Measurements from ENCODE around the gene CLEC17A. TPM values are rescaled to one million over a fixed set of nuclear protein-coding genes. Genes with fewer than 3 reads are reported as not detected.
"Not testable (repeated sequence)": the region's sequence is repeated elsewhere in the genome, so short reads cannot be mapped to it uniquely, and the experiment has no call there.

Gene CLEC17A
- total RNA-seq, 8 experiments from 2014 or later: 0.05 TPM; not detected in 7

GRCh38 chr19:14611051-14611450 is 28.2 kb downstream of the CLEC17A start:
- WGBS, 10 experiments: 33 to 100% (median 49%) methylated on average over 1 to 4 of the region's 4 CpGs
- Histone ChIP-seq H3K27ac (no peak overlapping the region), H3K4me1 (replicated peaks in 1 of 2) (no peaks in the 10 kb centered on the region), H3K4me3 (no peak overlapping the region)
- ATAC-seq (replicated peaks in 6 of 8): no peak
- in situ Hi-C loops (cut with MboI; ENCODE audit: low pct_unique_long_range_greater_than_20kb in 2 of 9, low sequenced_read_pairs in 9 of 9, unreplicated experiment in 9 of 9): no loop called here

GRCh38 chr19:14612242-14612641 is 29.4 kb downstream of the CLEC17A start:
- H3K27ac ChIP-seq; H3K4me1 ChIP-seq (replicated peaks in 1 of 2); ATAC-seq (replicated peaks in 6 of 8); H3K4me3 ChIP-seq; in situ Hi-C loops (cut with MboI; ENCODE audit: low pct_unique_long_range_greater_than_20kb in 2 of 9, low sequenced_read_pairs in 9 of 9, unreplicated experiment in 9 of 9): not testable (repeated sequence)
- WGBS, 10 experiments: 0 to 70% (median 44%) methylated on average over 1 to 4 of the region's 5 CpGs; no CpG with 5 or more reads in 2 of the 10 experiments

GRCh38 chr19:14612657-14613056 is 29.8 kb downstream of the CLEC17A start:
- in situ Hi-C loops (cut with MboI; ENCODE audit: low pct_unique_long_range_greater_than_20kb in 2 of 9, low sequenced_read_pairs in 9 of 9, unreplicated experiment in 9 of 9): no loop called here
- Histone ChIP-seq H3K27ac (no peak overlapping the region), H3K4me3 (no peak overlapping the region), H3K4me1 (replicated peaks in 1 of 2) (no peaks in the 10 kb centered on the region)
- no peak for ATAC-seq (replicated peaks in 6 of 8)
- 0 to 87% (median 57%) methylated on average over 1 to 3 of the region's 4 CpGs; no CpG with 5 or more reads in 4 of the 10 experiments for WGBS, 10 experiments

- in situ Hi-C loops (cut with MboI; ENCODE audit: low pct_unique_long_range_greater_than_20kb in 2 of 9, low sequenced_read_pairs in 9 of 9, unreplicated experiment in 9 of 9); H3K4me3 ChIP-seq; ATAC-seq (replicated peaks in 6 of 8); H3K27ac ChIP-seq; H3K4me1 ChIP-seq (replicated peaks in 1 of 2): not testable (repeated sequence)
- WGBS, 10 experiments: 0 to 87% (median 64%) methylated on average over 1 to 12 of the region's 14 CpGs; no CpG with 5 or more reads in 1 of the 10 experiments
These were observed 30.7 kb downstream of the CLEC17A start for GRCh38 chr19:14613399-14614098.

- Histone ChIP-seq H3K27ac (no peak overlapping the region), H3K4me1 (replicated peaks in 1 of 2) (no peaks in the 10 kb centered on the region), H3K4me3 (no peak overlapping the region)
- WGBS, 10 experiments: 14 to 60% (median 55%) methylated on average over 1 to 4 of the region's 4 CpGs; no CpG with 5 or more reads in 6 of the 10 experiments
- in situ Hi-C loops (cut with MboI; ENCODE audit: low pct_unique_long_range_greater_than_20kb in 2 of 9, low sequenced_read_pairs in 9 of 9, unreplicated experiment in 9 of 9): no loop called here
- no peak for ATAC-seq (replicated peaks in 6 of 8)
These were observed 31.2 kb downstream of the CLEC17A start for GRCh38 chr19:14614099-14614412.

GRCh38 chr19:14615623-14616022 is 32.7 kb downstream of the CLEC17A start:
- in situ Hi-C loops (cut with MboI; ENCODE audit: low pct_unique_long_range_greater_than_20kb in 2 of 9, low sequenced_read_pairs in 9 of 9, unreplicated experiment in 9 of 9): no loop called here
- no peak for ATAC-seq (replicated peaks in 6 of 8)
- WGBS, 10 experiments: 0 to 100% (median 91%) methylated on average over 1 to 6 of the region's 8 CpGs; no CpG with 5 or more reads in 2 of the 10 experiments
- Histone ChIP-seq H3K27ac (no peak overlapping the region), H3K4me1 (replicated peaks in 1 of 2) (no peaks in the 10 kb centered on the region), H3K4me3 (no peak overlapping the region)

GRCh38 chr19:14616407-14616806 is 33.5 kb downstream of the CLEC17A start:
- H3K4me3 ChIP-seq: no peak overlapping the region
- in situ Hi-C loops (cut with MboI; ENCODE audit: low pct_unique_long_range_greater_than_20kb in 2 of 9, low sequenced_read_pairs in 9 of 9, unreplicated experiment in 9 of 9): no loop called here
- H3K27ac ChIP-seq: no peak overlapping the region
- no peaks in the 10 kb centered on the region for H3K4me1 ChIP-seq (replicated peaks in 1 of 2)
- 35 to 100% (median 77%) methylated on average over 1 to 3 of the region's 3 CpGs; no CpG with 5 or more reads in 2 of the 10 experiments for WGBS, 10 experiments
- no peak for ATAC-seq (replicated peaks in 6 of 8)

GRCh38 chr19:14619404-14619803 is 36.5 kb downstream of the CLEC17A start:
- in situ Hi-C loops (cut with MboI; ENCODE audit: low pct_unique_long_range_greater_than_20kb in 2 of 9, low sequenced_read_pairs in 9 of 9, unreplicated experiment in 9 of 9): no loop called here
- ATAC-seq (replicated peaks in 6 of 8): no peak
- H3K4me3 ChIP-seq: no peak overlapping the region
- H3K27ac ChIP-seq: no peak overlapping the region
- H3K4me1 ChIP-seq (replicated peaks in 1 of 2): no peaks in the 10 kb centered on the region

GRCh38 chr19:14624491-14624890 is 41.6 kb downstream of the CLEC17A start:
- H3K27ac ChIP-seq; H3K4me3 ChIP-seq; ATAC-seq (replicated peaks in 6 of 8); in situ Hi-C loops (cut with MboI; ENCODE audit: low pct_unique_long_range_greater_than_20kb in 2 of 9, low sequenced_read_pairs in 9 of 9, unreplicated experiment in 9 of 9); H3K4me1 ChIP-seq (replicated peaks in 1 of 2): not testable (repeated sequence)
- WGBS, 10 experiments: 0 to 83% (median 30%) methylated on average over 1 to 6 of the region's 6 CpGs; no CpG with 5 or more reads in 2 of the 10 experiments

GRCh38 chr19:14629557-14629956 is 46.7 kb downstream of the CLEC17A start:
- no peak overlapping the region for H3K4me3 ChIP-seq
- in situ Hi-C loops (cut with MboI; ENCODE audit: low pct_unique_long_range_greater_than_20kb in 2 of 9, low sequenced_read_pairs in 9 of 9, unreplicated experiment in 9 of 9): no loop called here
- no peak overlapping the region for H3K27ac ChIP-seq
- no peak for ATAC-seq (replicated peaks in 6 of 8)
- no peaks in the 10 kb centered on the region for H3K4me1 ChIP-seq (replicated peaks in 1 of 2)
- WGBS, 10 experiments: 29 to 83% (median 56%) methylated on average over 1 of the region's 1 CpG; no CpG with 5 or more reads in 1 of the 10 experiments

- Histone ChIP-seq H3K4me1 (replicated peaks in 1 of 2) (no peaks in the 10 kb centered on the region), H3K27ac (no peak overlapping the region), H3K4me3 (no peak overlapping the region)
- peak in 1 of 8 experiments; percentile 45 for ATAC-seq (replicated peaks in 6 of 8)
- 0 to 14% (median 0%) methylated on average over 1 of the region's 1 CpG; no CpG with 5 or more reads in 3 of the 10 experiments for WGBS, 10 experiments
- in situ Hi-C loops (cut with MboI; ENCODE audit: low pct_unique_long_range_greater_than_20kb in 2 of 9, low sequenced_read_pairs in 9 of 9, unreplicated experiment in 9 of 9): no loop called here
These were observed 49.4 kb downstream of the CLEC17A start for GRCh38 chr19:14632286-14632685.

- no peak for ATAC-seq (replicated peaks in 6 of 8)
- in situ Hi-C loops (cut with MboI; ENCODE audit: low pct_unique_long_range_greater_than_20kb in 2 of 9, low sequenced_read_pairs in 9 of 9, unreplicated experiment in 9 of 9): no loop called here
These were observed 56.8 kb downstream of the CLEC17A start for GRCh38 chr19:14639536-14640277.

GRCh38 chr19:14648506-14648905 is 65.6 kb downstream of the CLEC17A start:
- in situ Hi-C loops (cut with MboI; ENCODE audit: low pct_unique_long_range_greater_than_20kb in 2 of 9, low sequenced_read_pairs in 9 of 9, unreplicated experiment in 9 of 9): no loop called here
- Histone ChIP-seq H3K4me3 (no peak overlapping the region), H3K27ac (no peak overlapping the region), H3K4me1 (replicated peaks in 1 of 2) (no peaks in the 10 kb centered on the region)
- WGBS, 10 experiments: 15 to 90% (median 72%) methylated on average over 1 to 2 of the region's 2 CpGs
- no peak for ATAC-seq (replicated peaks in 6 of 8)

More at GRCh38 chr19:14639536-14640277, 56.8 kb downstream of the CLEC17A start:
- Histone ChIP-seq H3K4me1 (replicated peaks in 1 of 2) (no peaks in the 10 kb centered on the region), H3K27ac (no peak overlapping the region), H3K4me3 (no peak overlapping the region)
- WGBS, 10 experiments: 0 to 70% (median 33%) methylated on average over 1 to 4 of the region's 4 CpGs
